Body of pancreas (tissue), 4 donors: ENCODE results near the gene UMPS.

ENCODE experiments used
- POLR2A ChIP-seq, 3 donors: fragments of 450-650 bp; IDR thresholded peaks; one replicate each; pipeline ENCODE4 v1.6.1; 2016; ENCODE audit warnings: antibody characterized with exemption in 3 of 3, mild to moderate bottlenecking in 2 of 3
- TF ChIP-seq, protein P1 (sequence below), 7 experiments: fragments of 450-650 bp in 4 of 7; fragments of 200-600 bp in 3 of 7; sonication (generic) in 3 of 7; IDR thresholded peaks; one replicate each; pipeline ENCODE4 v1.5.1; 2016 to 2019; ENCODE audit warnings: antibody characterized with exemption in 7 of 7

DNA sequence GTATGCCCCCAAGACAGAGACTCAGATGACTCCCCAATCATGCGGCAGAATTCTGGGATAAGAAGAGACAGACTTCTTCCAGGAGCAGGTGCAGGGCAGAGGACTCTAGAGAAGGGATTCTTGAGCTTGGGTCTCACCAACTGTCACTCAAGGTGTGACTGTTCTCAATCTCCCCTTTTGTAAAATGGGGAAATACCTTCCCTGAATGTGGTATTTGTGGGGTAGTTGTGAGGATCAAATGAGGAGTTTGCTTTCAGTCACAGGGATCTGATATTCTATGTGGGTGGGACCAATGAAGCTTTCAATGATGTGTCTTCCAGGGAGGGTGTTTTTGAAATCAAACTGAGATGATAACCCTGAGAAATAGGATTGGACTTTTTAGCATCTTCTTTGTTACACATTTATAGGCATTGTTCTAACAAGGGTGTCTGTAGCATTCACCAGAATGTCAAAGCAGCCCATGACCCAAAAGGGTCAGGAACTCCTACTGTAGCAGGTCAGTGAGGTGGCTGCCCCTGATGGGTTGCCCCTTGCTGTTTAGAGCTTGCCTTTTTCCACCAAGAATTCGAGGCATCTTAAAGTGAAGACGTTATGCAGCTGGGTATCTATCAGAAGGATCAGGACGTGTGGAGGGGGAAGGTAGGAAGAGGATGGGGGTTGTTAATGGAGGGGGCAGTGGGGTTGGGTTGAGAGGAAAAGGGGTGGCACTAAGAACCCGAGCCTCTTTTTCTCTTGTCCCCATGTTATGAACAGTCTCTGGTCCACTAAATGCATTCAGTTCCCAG lies 28.8 kb downstream of the UMPS start:
- TF ChIP-seq, protein P1, sequence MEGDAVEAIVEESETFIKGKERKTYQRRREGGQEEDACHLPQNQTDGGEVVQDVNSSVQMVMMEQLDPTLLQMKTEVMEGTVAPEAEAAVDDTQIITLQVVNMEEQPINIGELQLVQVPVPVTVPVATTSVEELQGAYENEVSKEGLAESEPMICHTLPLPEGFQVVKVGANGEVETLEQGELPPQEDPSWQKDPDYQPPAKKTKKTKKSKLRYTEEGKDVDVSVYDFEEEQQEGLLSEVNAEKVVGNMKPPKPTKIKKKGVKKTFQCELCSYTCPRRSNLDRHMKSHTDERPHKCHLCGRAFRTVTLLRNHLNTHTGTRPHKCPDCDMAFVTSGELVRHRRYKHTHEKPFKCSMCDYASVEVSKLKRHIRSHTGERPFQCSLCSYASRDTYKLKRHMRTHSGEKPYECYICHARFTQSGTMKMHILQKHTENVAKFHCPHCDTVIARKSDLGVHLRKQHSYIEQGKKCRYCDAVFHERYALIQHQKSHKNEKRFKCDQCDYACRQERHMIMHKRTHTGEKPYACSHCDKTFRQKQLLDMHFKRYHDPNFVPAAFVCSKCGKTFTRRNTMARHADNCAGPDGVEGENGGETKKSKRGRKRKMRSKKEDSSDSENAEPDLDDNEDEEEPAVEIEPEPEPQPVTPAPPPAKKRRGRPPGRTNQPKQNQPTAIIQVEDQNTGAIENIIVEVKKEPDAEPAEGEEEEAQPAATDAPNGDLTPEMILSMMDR (IDR thresholded peaks at IDR 0.05) = no peak
- TF ChIP-seq POLR2A (IDR thresholded peaks at IDR 0.05) = no peak
